Measurements from ENCODE around the gene USP22.

Gene USP22

GRCh38 chr17:20955427-20956323 is 87.1 kb downstream of the USP22 start:
- Histone ChIP-seq H3K36me3 (ENCODE audit: control insufficient read depth, insufficient read depth, low read length) (no peaks in the 10 kb centered on the region), H3K9me3 (ENCODE audit: control insufficient read depth, low read length) (no peaks in the 10 kb centered on the region), H3K27ac (ENCODE audit: insufficient read depth, low read depth, low read length, poor library complexity, severe bottlenecking) (no peak overlapping the region), H3K4me1 (ENCODE audit: control insufficient read depth, insufficient read depth, low read length) (no peaks in the 10 kb centered on the region), H3K4me3 (ENCODE audit: insufficient read depth, low read depth, low read length) (no peak overlapping the region), H3K27me3 (ENCODE audit: control insufficient read depth, insufficient read depth, low read length, poor library complexity, severe bottlenecking) (no peaks in the 10 kb centered on the region)
- WGBS, 2 experiments: 75 to 84% methylated on average over 5 to 6 of the region's 6 CpGs

GRCh38 chr17:20954794-20955193 is 88.0 kb downstream of the USP22 start:
- Histone ChIP-seq H3K4me1 (ENCODE audit: control insufficient read depth, insufficient read depth, low read length) (no peaks in the 10 kb centered on the region), H3K4me3 (ENCODE audit: insufficient read depth, low read depth, low read length) (no peak overlapping the region), H3K9me3 (ENCODE audit: control insufficient read depth, low read length) (no peaks in the 10 kb centered on the region), H3K27me3 (ENCODE audit: control insufficient read depth, insufficient read depth, low read length, poor library complexity, severe bottlenecking) (no peaks in the 10 kb centered on the region), H3K36me3 (ENCODE audit: control insufficient read depth, insufficient read depth, low read length) (no peaks in the 10 kb centered on the region), H3K27ac (ENCODE audit: insufficient read depth, low read depth, low read length, poor library complexity, severe bottlenecking) (no peak overlapping the region)
- WGBS, 2 experiments: 93 to 100% methylated on average over 1 to 4 of the region's 4 CpGs

- WGBS, 2 experiments: 89 to 91% methylated on average over 4 to 7 of the region's 7 CpGs
- no peak overlapping the region for H3K27ac ChIP-seq (ENCODE audit: insufficient read depth, low read depth, low read length, poor library complexity, severe bottlenecking)
- no peaks in the 10 kb centered on the region for H3K4me1 ChIP-seq (ENCODE audit: control insufficient read depth, insufficient read depth, low read length)
- no peaks in the 10 kb centered on the region for H3K27me3 ChIP-seq (ENCODE audit: control insufficient read depth, insufficient read depth, low read length, poor library complexity, severe bottlenecking)
- no peak overlapping the region for H3K4me3 ChIP-seq (ENCODE audit: insufficient read depth, low read depth, low read length)
- no peaks in the 10 kb centered on the region for H3K9me3 ChIP-seq (ENCODE audit: control insufficient read depth, low read length)
- no peaks in the 10 kb centered on the region for H3K36me3 ChIP-seq (ENCODE audit: control insufficient read depth, insufficient read depth, low read length)
Observed at GRCh38 chr17:20952183-20952582, 90.6 kb downstream of the USP22 start.
